Stimulated activated CD8-positive, alpha-beta memory T cell treated with anti-CD3 and anti-CD28 coated beads, Interleukin-15, amount 100 ng/mL, for 4 hours (primary cell): ENCODE data around the gene DLL1.

ENCODE experiments used
- DNase-seq, 2 donors: peaks; one replicate each; pipeline ENCODE4 v3.0.0-alpha.2; 2020; ENCODE audit warnings: low read depth in 2 of 2

DLL1 gene

DNA sequence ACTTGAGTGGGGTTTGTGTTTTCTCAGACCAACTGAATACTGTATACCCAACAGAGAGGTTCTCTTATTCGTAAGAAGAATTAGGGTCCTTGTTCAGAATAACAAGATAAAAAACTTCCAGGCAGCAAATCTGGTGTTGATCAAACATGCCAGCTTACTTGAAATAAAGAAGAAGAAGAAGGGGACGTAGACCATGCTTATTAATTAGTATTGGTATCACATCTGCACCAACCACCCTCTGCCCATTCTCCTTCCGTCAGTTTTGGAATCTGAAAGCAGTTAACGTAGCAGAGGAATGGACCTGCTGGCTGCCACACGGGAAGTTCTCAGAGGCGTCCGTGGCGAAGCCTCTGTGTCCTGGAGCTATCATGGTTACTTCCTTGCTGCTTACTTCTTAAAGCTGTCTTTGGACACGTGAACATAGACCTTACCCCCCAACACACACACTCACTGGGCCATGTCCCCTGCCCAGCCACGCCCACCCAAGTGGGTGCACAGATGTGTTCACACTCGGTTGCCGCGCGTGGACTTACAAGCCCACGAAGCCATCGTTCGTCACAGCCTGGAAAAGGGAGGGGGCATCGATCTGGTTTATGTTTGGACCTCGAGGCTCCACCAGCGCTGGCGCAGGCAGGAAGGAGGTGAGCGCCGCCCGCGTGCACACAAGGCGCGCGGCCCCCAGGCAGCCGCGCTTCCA is 4.1 kb upstream of the DLL1 start:
- DNase-seq, result no peak

- DNase-seq, result no peak
Observed at GRCh38 chr6:170294298-170294730, 3.4 kb upstream of the DLL1 start.

DNA sequence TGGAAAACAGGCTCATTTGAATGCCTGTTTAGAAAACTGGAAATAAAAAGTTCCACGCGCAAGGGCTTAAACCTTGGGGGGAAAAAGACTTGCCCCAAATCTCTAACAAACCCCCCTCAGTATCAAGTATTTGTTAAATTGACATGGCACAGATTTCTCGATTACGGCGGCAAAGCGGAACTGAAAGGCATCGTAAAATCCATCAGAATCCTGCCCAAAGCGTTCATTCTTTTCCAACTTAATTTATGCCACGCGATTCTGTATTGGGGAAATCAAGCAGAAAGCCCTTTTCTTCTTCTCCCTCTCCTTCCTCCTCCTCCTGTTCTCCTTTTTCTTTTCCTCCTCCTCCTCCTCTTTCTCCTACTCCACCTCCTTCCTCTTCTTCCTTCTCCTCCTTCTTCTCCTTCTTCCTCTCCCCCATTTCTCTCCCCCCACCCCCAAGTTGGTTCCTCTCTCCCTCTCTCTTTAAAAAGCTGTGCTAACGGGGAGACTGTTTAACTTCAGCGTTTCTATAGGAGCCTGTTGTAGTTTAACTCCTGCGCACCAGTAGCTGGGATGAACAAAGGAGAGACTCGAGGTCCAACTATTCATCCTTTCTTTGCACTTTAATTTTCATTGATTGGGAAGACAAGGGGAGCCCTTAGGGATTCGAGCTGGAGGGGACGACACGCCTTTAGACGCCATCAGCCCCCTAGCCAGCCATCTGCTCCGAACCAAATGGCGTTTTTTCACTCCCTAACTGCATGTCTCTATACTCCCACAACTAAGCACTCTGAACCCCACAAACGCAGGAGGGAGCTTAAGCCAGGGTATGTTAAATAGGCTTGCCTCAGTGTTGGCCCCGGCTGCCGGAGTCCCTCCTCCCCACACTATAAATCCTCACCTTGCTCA is 2.7 kb upstream of the DLL1 start:
- DNase-seq, result no peak

DNA sequence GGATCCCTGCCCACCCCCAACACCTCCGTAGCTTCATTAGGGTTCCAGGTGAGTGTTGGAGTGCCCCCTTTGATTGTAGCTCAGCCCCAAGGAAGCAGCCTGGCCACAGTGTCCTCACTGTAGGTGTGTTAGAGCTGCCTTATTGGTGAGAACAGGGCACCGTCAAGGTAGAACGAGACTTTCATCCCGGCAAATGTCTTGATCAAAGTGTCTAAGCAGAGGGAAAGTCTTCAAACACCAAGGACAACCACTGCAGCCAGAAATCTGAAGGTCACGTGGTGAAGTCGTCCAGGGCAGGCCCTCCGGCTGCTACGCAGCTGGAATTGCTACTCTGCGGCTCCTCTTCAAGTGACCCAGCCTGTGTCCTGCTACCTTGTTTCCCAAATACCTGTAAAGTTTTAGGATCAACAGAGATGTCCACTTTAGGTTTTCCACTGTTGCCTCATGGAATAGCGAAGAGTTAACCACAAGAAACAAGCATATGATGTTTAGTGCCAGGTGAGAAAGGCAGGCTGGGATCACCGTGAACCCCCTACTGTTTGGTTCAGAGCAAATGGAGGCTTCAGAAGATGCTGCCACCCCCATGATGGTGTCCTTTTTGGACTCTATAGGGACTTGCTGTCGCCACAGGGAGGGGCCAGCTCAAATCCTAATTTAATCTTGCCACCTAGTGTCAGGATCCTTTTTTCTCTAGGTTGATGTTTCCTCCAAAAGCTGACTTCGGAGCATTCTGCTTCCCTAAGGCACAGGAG is 1.7 kb upstream of the DLL1 start:
- DNase-seq, result no peak

- no peak for DNase-seq
Observed at GRCh38 chr6:170292111-170292406, 1.2 kb upstream of the DLL1 start.

- no peak for DNase-seq
Observed at GRCh38 chr6:170291271-170292110, 613 bp upstream of the DLL1 start.

- no peak for DNase-seq
Observed at GRCh38 chr6:170289951-170290295, 955 bp downstream of the DLL1 start.

DNA sequence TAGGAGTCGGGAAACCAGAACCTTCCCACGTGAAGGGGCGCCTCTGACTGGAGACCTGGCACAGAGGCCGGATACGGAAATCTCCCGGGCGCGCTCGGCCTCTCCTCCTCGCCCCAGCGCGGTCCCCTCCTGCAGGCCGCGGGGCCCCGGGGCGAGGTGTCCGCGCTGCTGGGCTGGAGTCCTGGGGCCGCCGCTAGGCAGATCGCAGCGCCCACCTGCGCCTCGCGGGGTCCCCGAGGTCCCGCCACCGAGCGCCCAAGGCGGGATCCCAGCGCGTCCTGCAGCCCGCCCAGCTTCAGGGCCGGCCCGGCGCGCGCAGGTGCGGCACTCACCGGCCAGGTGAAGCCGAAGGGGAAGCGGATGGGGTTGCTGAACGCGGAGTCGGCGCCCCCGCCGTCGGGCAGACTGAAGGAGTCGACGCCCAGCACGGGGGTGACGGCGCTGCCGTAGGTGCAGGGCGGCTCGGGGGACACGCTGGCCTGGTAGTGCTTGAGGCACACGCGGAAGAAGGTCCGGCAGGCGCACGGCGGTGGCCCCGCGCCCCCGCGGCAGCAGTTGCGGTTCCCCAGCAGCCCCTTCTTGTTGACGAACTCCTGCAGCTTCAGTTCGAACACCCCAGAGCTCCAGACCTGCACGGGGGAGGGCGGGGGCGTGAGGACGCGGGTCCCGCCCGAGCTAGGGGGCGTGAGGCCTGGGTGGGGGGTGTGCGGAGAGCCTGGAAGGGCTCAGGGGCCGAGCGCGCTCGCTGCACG is 1.5 kb downstream of the DLL1 start:
- DNase-seq, result no peak

DNA sequence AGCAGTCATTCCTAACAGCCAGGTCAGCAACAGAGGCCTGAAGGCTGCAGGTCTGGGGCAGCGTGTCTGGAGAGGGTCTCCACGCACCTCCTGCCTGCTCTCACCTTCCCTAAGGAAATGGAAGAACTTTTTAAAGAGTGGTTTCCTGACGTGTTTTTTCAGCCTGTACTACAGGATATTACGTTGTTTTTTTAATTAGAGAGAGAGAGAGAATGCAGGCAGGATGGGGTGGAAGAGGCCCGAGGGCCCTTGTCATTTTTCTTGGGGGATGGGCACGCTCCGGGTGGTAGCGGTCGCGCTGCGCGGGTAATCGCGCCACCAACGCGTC is 2.1 kb downstream of the DLL1 start:
- no peak for DNase-seq

GRCh38 chr6:170288091-170288631 is 2.7 kb downstream of the DLL1 start:
- no peak for DNase-seq

- DNase-seq, result no peak
Observed at GRCh38 chr6:170287371-170287876, 3.5 kb downstream of the DLL1 start.

- no peak for DNase-seq
Observed at GRCh38 chr6:170286934-170287265, 4.0 kb downstream of the DLL1 start.

- DNase-seq, result no peak
Observed at GRCh38 chr6:170286246-170286933, 4.5 kb downstream of the DLL1 start.

DNA sequence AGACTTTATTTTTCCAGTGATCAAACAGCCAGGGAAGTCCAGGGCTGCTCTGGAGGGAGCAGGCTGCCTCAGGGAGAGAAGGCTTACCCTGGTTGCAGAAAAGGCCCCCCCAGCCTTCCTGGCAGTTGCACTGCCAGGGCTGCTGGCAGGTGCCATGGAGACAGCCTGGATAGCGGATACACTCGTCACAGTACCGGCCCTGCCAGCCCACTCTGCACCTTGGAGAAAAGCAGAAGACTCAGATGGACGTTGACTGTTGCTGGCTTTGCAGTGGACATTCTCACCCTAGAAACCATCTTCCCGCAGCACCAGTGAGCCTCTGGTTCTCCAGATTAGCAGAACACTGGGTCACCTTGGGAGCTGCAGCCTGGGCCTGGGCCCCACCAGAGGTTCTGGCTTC is 5.4 kb downstream of the DLL1 start:
- DNase-seq, result no peak

DNA sequence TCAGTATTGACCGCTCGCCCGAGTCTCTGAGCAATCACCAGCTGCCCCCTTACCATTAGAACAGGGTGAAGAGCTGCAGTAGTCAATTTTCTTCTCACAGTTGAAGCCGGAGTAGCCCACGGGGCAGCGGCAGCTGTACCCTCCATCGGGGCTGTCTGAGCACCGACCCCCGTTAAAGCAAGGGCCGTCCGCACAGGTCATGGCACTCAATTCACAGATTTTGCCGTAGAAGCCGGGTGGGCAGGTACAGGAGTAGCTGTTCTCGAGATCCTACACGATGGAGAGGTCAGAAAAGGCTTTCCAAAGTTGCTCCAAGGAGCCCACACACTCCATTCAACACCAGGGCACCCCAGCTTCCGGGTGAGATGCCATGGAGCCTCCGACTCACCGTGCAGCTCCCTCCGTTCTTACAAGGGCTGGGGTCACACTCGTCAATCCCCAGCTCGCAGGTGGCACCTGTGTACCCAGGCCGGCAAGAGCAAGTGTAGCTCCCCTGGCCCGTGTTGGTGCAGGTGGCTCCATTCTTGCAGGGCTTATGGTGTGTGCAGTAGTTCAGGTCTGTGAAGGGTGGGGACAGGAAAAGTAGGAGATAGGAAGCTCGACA is 5.9 kb downstream of the DLL1 start:
- no peak for DNase-seq

DNA sequence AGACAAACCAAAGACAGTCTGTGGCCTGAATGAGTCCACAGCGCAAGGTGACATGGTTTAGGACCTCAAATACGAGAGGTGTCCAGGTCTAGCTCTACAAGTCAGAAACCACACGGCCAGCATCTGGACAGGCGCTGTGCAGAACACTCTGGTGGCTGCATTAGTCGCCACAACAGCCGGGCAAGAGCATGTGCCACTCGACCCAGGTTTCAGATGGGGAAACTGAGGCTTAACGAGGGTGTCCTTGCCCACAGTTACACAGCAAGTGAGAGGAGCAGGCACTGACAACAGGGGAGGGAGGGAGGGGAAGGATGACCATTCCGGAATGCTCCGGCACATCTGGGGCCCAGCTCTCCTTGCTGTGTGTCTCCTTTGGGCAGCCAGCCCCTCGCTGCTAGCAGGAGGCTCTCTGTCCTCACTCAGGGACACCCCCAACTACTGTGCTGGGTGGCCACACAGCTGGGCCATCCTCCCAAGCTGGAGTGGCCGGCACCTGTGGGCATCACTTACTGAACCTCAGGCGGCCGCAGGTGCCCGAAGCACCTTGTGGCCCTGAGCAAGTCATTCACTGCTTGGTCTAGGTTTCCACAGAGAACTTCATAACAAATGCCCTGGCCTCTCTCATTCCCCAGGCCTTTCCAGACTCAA is 6.6 kb downstream of the DLL1 start:
- DNase-seq, result no peak

DNA sequence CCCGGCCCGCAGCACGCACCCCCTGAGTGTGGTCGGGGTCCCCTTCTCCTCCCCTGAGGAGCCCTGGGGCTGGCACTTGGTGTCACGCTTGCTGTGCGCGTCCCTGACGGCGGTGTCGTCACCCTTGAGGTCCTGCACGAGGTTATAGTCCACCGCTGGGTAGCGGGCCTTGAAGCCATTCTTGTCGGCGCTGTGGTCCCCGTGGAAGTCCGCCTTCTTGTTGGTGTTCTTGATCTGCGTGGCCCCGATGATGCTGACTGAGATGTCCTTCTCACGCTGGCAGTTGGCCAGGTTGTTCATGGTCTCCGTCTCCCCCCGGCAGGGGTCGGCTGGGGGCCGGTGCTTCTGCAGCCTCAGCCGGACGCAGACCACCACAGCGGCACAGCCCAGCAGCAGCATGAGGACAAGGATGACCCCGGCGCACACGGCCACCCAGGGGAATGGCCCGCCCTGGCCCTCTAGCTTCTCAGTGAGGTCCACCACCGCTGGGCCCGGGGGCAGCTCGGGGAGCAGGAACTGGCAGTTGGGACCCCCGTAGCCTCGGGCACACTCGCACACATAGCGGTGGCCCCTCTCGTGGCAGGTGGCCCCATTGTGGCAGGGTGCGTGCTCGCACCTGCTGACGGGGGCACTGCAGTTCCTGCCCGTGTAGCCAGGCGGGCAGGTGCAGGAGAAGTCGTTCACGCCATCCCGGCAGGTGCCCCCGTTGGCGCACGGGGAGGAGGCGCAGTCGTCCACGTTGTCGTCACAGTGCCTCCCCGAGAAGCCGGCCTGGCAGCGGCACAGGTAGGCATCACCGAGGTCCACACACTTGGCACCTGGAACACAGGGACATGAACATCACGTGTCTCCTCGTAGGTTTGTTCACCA is 7.4 kb downstream of the DLL1 start:
- no peak for DNase-seq

- DNase-seq, result no peak
Observed at GRCh38 chr6:170282512-170283158, 8.2 kb downstream of the DLL1 start.
